Measurements from ENCODE around the gene TRIM41.

- TF ChIP-seq CTCF (IDR thresholded peaks at IDR 0.05) (no peak), POLR2A (IDR thresholded peaks at IDR 0.05) (no peak)
Observed at GRCh38 chr5:181239062-181239663, 16.1 kb downstream of the TRIM41 start.

Measured in body of pancreas (tissue), 4 donors.